MCF 10A (cell line): ENCODE data around the gene TRIM29. TPM values are rescaled to one million over a fixed set of nuclear protein-coding genes. Genes with fewer than 3 reads are reported as not detected.

ENCODE experiments used
- BruUV-seq: library from RNA; stranded (reverse); fragments of 400-500 nt; replicated peaks from 2 replicates; lab custom pipeline; 2021; lab: Mats Ljungman, UMichigan
- CTCF ChIA-PET: fragments of 300-600 bp; sonication (Branson Sonifier 250); formaldehyde crosslinking; extraction: SDS; loops from one replicate; lab custom pipeline; 2021; ENCODE audit warnings: antibody characterized with exemption, inconsistent platforms; lab: Yijun Ruan, JAX
- POLR2A ChIA-PET: fragments of 300-600, 350-650 bp; sonication (Branson Sonifier 250); formaldehyde crosslinking; extraction: SDS; loops from one replicate; lab custom pipeline; 2020; ENCODE audit warnings: antibody characterized with exemption, inconsistent platforms; lab: Yijun Ruan, JAX
- DNase-seq: peaks from one replicate; pipeline ENCODE4 v3.0.0-alpha.2; 2018; ENCODE audit not compliant: unreplicated experiment
- H3K27ac Mint-ChIP-seq: one replicate; pipeline ENCODE4 v1.8.0; 2022; ENCODE audit warnings: mild to moderate bottlenecking, low read depth, mixed read lengths; ENCODE audit not compliant: unreplicated experiment
- H3K27me3 Mint-ChIP-seq: one replicate; pipeline ENCODE4 v1.8.0; 2022; ENCODE audit warnings: mixed read lengths; ENCODE audit not compliant: insufficient read depth, unreplicated experiment
- H3K36me3 Mint-ChIP-seq: one replicate; pipeline ENCODE4 v1.8.0; 2022; ENCODE audit warnings: mild to moderate bottlenecking, moderate library complexity, mixed read lengths; ENCODE audit not compliant: insufficient read depth, unreplicated experiment
- H3K4me1 Mint-ChIP-seq: one replicate; pipeline ENCODE4 v1.8.0; 2022; ENCODE audit warnings: mixed read lengths; ENCODE audit not compliant: insufficient read depth, unreplicated experiment
- H3K4me3 Mint-ChIP-seq: one replicate; pipeline ENCODE4 v1.8.0; 2022; ENCODE audit warnings: mild to moderate bottlenecking, moderate library complexity, mixed read lengths; ENCODE audit not compliant: unreplicated experiment
- H3K9me3 Mint-ChIP-seq: one replicate; pipeline ENCODE4 v1.8.0; 2022; ENCODE audit warnings: mixed read lengths; ENCODE audit not compliant: unreplicated experiment
- CTCF ChIP-seq: fragments of 200-600 bp; IDR thresholded peaks from one replicate; pipeline ENCODE4 v1.8.0; 2022; ENCODE audit warnings: antibody characterized with exemption, mild to moderate bottlenecking; ENCODE audit not compliant: unreplicated experiment
- intact Hi-C: fragments of 100-400 bp; cut with micrococcal nuclease; formaldehyde crosslinking; loops from 2 replicates; pipeline ENCODE4 v1.14.1; 2022
- total RNA-seq: library from RNA; stranded (reverse); gene quantifications from 2 replicates; pipeline ENCODE4 v1.2.3, GENCODE V29; 2022

TRIM29 gene
- total RNA-seq, 1 experiment from 2014 or later, result 93.4 TPM

DNA sequence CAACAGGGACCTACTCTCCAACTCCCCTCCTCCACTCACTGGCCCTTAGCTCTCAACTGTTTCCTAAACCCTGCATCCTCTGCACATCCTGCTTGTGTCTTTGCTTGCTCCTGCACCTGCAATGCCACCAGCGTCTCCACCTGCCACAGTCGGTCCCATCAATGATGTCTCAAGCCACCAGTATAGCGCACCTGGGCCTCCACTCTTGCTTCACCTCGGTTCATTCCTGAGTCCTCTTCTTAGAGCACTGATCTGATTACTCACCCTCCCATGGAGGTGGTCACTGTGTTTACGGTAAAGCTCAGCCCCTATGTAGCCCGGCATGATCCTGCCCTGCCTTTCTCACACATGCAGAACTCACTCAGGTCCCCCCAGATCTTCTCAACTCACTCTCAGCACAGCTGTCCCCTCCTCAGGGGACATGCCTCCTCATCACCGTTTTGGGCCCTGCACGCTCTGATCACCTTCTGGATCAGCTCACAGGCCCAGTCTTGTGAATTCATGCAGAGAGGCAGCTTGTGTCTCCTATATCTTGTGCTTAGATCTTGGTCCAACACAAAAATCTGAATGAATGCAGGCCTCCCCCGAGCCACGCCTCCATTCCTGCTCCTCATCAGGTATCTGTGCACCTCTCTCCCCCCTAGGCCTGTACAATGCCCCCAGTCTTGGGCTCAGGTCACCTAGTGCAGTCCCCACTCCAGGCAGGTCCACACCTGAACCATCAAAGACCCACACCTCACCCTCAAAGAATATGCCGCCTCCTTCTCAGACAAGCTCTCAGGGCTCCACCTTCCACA, 31.4 kb downstream of the TRIM29 start:
- H3K36me3 Mint-ChIP-seq, result peaks cover 19% of the 10 kb centered on the region
- no peak overlapping the region for H3K27ac Mint-ChIP-seq
- H3K9me3 Mint-ChIP-seq, result no peaks in the 10 kb centered on the region
- intact Hi-C loops, result loop anchor here (1.0 to 10.0 kb wide), 2 partner anchors 382 to 464 kb away; partner anchors contain the start of gene NECTIN1
- CTCF ChIA-PET, result interaction anchor here (0.6 to 4.3 kb wide), 12 partner anchors 9 to 460 kb away, joined by 3 to 39 read pairs (median 4); no protein-coding TSS in a partner anchor
- DNase-seq, result no peak
- TF ChIP-seq CTCF, result no peak
- H3K27me3 Mint-ChIP-seq, result peaks cover 42% of the 10 kb centered on the region
- POLR2A ChIA-PET, result interaction anchor here (0.6 kb wide), 1 partner anchor 386 kb away, joined by 3 read pairs; no protein-coding TSS in a partner anchor
- H3K4me3 Mint-ChIP-seq, result no peak overlapping the region
- BruUV-seq, result no TSS peak
- no peaks in the 10 kb centered on the region for H3K4me1 Mint-ChIP-seq

- Mint-ChIP-seq H3K4me1 (no peaks in the 10 kb centered on the region), H3K27me3 (peaks cover 52% of the 10 kb centered on the region)
- no peak for TF ChIP-seq CTCF
These were observed 32.3 kb downstream of the TRIM29 start for GRCh38 chr11:120105576-120105975.

GRCh38 chr11:120104041-120104565, 33.8 kb downstream of the TRIM29 start:
- Mint-ChIP-seq H3K27me3 (peaks cover 61% of the 10 kb centered on the region), H3K27ac (no peak overlapping the region), H3K4me3 (no peak overlapping the region), H3K36me3 (peaks cover 2% of the 10 kb centered on the region), H3K9me3 (no peaks in the 10 kb centered on the region), H3K4me1 (no peaks in the 10 kb centered on the region)
- CTCF ChIA-PET, result interaction anchor here (0.5 to 1.1 kb wide), 2 partner anchors 624 to 1313 kb away, joined by 3 to 5 read pairs; no protein-coding TSS in a partner anchor
- DNase-seq, result no peak
- no peak for TF ChIP-seq CTCF
- intact Hi-C loops, result loop anchor here (10.0 kb wide), 1 partner anchor 379 kb away; the partner anchor contains the start of gene NECTIN1
- POLR2A ChIA-PET, result no interaction called here
- no TSS peak for BruUV-seq

More at GRCh38 chr11:120105576-120105975, 32.3 kb downstream of the TRIM29 start:
- Mint-ChIP-seq H3K4me3 (no peak overlapping the region), H3K9me3 (no peaks in the 10 kb centered on the region), H3K27ac (no peak overlapping the region), H3K36me3 (peaks cover 12% of the 10 kb centered on the region)
- POLR2A ChIA-PET, result interaction anchor here (0.7 kb wide), 1 partner anchor 486 kb away, joined by 3 read pairs; no protein-coding TSS in a partner anchor
- BruUV-seq, result no TSS peak
- DNase-seq, result no peak
- CTCF ChIA-PET, result interaction anchor here (0.6 to 4.3 kb wide), 9 partner anchors 8 to 767 kb away, joined by 3 to 39 read pairs (median 4); no protein-coding TSS in a partner anchor
- intact Hi-C loops, result loop anchor here (10.0 kb wide), 1 partner anchor 381 kb away; the partner anchor contains the start of gene NECTIN1

- Mint-ChIP-seq H3K27me3 (peaks cover 61% of the 10 kb centered on the region), H3K36me3 (no peaks in the 10 kb centered on the region), H3K9me3 (no peaks in the 10 kb centered on the region), H3K4me1 (no peaks in the 10 kb centered on the region), H3K4me3 (no peak overlapping the region), H3K27ac (no peak overlapping the region)
- ChIA-PET CTCF (interaction anchor here (0.6 to 1.0 kb wide), 3 partner anchors 10 to 622 kb away, joined by 3 read pairs; no protein-coding TSS in a partner anchor), POLR2A (no interaction called here)
- BruUV-seq, result no TSS peak
- DNase-seq, result no peak
- intact Hi-C loops, result loop anchor here (10.0 kb wide), 1 partner anchor 378 kb away; the partner anchor contains the start of gene NECTIN1
- no peak for TF ChIP-seq CTCF
These were observed 35.1 kb downstream of the TRIM29 start for GRCh38 chr11:120102864-120103122.
